ENCODE data around the gene SPARCL1.
"Not testable (repeated sequence)": the region's sequence is repeated elsewhere in the genome, so short reads cannot be mapped to it uniquely, and the experiment has no call there.

The SPARCL1 gene

DNA sequence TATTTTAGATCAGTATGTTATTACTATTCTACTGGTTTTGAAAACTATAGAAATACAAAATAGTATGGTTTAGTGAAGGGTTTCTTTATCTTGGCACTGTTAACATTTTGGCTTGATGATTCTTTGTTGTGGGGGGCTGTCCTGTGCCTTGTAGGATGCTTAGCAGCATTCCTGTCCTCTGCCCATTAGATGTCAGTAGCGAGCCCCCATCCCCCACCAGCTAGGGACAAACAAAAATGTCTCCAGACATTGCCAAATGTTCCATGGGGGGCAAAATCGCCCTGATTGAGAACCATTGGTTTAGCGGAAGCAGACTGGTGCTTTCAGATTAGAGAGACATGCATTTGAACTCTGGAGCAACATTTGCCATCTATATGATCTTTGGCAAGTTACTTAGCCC is 23.3 kb downstream of the SPARCL1 start:
- DNase-seq (ENCODE audit: low read depth in 1 of 2, low spot score in 1 of 2) = no peak

DNA sequence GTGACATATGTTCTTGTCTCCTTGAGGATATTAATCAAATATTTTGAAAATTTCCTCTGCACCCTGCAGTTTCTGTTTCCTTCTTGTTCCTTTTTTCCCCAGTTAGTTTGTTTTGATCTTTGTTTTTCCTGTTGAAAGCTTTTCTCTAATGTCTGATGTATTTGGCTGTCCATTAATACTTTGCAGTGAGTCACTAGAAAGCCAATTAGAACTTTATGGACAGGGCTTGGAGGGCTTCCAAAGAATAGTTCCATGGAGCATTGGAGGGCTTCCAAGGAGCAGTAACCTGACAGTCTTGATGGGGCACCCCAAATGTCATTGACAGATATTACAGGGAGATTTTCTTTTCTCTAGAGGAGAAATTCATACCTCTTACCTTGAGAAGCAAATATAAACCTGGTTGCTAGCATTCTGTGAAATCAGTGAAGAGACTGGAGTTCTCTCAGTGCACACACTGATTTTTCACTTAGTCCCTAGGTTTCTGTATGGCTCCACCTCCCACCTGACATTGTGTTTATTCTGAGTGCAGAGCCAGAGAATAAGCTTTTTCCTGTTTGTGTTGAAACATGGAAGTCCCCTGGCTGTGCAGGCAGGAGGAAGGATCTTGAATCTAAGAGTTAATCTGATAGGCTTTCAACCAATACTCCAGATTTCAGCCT is 26.5 kb downstream of the SPARCL1 start:
- no peak for DNase-seq (ENCODE audit: low read depth in 1 of 2, low spot score in 1 of 2)

DNA sequence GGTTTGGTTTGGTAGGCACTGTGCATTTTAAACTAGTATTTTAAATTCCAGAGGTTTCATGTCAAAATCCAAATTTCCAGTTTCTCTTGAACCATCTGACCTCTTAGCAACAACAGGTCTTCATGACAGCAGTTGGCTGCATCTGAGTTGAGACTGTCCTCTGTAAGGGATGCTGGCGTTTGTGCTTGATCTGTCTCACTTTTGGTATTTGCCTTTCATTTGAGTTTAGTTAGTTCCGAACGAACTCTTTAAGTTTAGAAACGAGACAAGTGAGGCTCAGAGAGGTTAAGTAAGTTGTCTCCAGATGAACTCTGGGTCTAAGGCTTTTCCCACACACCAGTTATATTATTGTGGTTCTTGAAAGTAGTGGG is 29.1 kb downstream of the SPARCL1 start:
- DNase-seq (ENCODE audit: low read depth in 1 of 2, low spot score in 1 of 2) = no peak

DNA sequence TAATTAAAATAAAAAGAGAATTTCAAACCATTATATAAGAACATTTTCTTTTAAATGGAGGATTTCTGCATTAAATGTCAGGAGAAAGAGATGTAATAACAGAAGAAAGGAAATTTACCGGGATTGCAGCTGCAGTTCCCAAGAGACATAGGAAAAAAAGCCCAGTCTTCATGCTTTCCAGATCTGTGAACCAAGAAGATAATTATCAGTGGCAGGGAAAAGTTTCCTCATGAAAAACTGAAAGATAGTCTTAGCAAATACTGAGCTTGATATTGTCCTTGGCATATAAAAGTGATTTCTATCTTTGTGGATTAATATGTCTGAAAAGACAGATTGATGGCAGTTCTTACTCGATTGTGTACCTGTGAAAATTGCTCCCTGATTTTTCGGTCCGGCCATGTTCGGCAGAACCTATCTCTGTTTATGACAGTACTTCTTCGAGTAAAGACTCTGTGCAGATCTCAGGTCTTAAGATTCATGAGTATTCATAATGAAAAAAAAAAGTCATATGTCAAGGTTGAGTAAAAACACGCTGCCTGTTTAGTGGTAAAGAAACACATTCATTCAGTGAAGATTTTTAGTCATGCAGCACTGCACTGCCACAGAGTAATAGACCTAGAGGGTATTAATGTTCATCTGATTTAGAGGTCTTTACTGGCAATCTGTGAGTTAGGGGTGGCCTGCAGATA is 29.6 kb downstream of the SPARCL1 start:
- DNase-seq (ENCODE audit: low read depth in 1 of 2, low spot score in 1 of 2) = no peak

DNA sequence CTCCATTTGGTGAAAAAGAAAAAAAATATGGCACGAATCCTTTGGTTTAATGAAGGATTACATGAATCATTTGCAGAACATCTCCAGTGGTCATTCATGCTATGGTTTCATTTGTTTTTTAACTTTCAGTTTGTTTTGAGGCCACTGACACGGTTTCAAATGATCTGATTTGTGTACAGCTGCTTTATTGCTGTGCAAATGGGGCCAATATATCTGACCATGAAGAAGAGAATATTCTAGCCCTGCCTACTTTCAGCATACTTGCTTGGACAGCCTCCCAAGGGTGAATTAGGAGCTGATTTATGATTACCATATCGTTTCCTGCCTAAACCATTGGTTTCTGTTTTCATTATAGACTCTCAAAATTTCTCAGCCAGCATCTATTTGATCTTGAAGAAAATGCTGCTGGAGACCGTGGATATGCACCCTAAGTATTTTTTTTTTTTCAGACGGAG is 30.7 kb downstream of the SPARCL1 start:
- DNase-seq (ENCODE audit: low read depth in 1 of 2, low spot score in 1 of 2) = no peak

DNA sequence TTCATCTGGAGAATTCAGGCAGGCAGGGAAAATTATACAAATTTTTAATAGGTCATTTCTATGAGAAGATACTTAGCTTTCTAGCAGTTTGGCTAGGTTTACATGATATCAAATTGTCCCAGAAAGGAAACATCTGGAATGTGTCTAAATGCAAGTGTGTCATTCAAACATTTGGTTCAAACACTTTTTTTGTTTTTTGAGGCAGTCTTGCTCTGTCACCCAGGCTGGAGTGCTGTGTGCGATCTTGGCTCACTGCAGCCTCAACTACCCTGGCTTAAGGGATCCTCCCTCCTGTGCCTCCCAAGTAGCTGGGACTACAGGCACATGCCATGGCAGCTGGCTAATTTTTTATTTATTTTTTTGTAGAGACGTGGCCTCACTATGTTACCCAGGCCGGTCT is 31.6 kb downstream of the SPARCL1 start:
- DNase-seq (ENCODE audit: low read depth in 1 of 2, low spot score in 1 of 2) = no peak

DNA sequence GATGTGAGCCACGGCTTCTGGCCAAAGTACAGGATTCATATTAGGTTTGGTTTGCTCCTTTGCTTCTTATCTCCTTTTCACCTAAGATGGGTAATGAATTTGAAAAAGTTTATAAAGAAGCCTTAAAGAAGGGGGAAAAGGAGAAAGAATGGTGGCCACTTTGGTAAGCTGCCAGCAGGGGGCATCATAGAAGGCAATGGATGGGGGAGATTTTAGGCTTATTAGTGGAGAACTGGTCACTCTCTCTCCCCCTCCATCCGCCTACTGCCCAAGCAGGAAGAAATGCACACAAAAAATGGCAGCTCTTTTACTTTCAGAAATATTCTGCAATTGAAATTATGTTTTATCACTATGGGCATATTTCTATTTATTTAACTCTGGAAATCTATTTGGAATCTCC is 32.0 kb downstream of the SPARCL1 start:
- DNase-seq (ENCODE audit: low read depth in 1 of 2, low spot score in 1 of 2) = no peak

DNA sequence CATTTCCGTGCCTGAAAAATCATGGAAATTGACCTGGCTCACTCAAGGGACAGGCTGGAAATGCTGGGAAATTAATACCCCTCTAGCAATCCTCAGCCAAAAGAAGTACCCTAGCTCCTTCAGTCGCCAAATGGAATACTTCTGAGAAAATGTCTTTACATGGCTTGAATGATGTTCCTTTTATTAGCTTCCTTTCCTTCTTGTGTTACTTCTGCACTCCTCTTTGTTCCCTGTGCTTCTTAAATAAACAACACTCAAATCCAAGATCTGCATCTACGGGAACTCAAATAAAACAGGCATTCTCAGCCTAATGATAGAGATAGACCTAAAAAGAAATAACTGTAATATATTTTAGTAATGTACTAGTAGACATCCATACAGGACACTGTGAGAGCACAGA is 36.1 kb downstream of the SPARCL1 start:
- no peak for DNase-seq (ENCODE audit: low read depth in 1 of 2, low spot score in 1 of 2)

DNA sequence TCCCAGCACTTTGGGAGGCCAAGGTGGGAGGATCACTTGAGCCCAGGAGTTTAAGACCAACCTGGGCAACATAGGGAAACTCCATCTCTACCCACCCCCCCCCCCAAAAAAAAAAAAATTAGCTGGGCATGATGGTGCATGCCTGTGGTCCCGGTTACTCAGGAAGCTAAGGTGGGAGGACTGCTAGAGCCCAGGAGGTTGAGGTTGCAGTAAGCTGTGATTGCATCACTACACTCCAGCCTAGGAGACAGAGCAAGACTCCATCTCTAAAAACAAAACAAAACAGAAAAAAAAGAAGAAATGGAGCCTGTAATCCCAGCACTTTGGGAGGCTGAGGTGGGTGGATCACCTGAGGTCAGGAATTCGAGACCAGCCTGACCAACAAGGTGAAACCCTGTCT is 37.3 kb downstream of the SPARCL1 start:
- DNase-seq (ENCODE audit: low read depth in 1 of 2, low spot score in 1 of 2) = not testable (repeated sequence)

DNA sequence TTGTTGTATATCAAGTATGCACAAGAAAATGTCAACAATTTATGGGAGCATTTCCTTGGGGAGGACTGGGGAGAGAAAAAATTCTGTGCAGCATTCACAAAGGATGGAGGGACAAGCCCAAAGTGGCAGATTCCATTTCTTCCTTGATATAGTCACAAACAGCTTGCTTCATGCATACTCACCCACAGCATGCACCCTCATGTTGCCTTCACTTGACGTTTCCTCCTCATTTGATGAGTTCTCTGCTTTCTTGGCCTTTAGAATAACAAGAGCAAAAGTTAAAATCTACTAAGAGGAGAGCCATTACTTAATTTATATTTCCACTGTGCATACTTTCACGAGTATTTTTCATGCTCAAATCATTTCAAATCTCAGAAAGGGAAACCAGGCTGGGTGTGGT is 37.7 kb downstream of the SPARCL1 start:
- DNase-seq (ENCODE audit: low read depth in 1 of 2, low spot score in 1 of 2) = no peak

DNA sequence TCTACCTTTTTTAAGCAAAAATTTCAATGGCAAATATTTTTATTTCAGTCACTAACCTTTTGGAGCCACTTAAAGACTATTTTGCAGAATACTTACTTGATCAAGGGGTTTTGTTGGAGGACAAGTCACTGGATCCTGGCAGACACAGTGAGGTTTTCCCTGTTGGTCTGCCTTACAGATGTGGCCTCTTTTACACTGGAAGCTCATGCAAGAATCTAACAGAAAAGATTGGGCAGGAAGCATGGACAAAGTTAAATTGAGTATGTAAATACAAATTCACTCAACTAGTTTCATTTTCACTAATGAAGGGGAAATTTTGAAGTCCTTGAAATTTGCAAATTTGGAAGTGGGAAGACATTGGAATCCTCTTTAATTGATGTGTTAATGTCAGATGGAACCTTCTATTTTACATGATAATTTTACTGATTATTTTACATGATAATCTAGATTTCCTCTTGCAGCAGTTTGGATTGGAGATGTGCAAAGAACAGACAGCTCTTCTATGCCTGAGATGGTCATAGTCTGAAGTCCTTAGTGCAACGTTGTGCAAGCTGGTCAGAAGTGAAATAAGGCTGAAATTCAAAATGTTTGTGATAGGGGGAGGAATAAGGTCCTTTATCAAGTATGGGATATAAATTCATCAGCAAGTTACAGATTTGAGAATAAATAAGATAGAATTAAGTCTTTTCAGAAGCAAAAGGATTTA is 38.4 kb downstream of the SPARCL1 start:
- DNase-seq (ENCODE audit: low read depth in 1 of 2, low spot score in 1 of 2) = no peak

DNA sequence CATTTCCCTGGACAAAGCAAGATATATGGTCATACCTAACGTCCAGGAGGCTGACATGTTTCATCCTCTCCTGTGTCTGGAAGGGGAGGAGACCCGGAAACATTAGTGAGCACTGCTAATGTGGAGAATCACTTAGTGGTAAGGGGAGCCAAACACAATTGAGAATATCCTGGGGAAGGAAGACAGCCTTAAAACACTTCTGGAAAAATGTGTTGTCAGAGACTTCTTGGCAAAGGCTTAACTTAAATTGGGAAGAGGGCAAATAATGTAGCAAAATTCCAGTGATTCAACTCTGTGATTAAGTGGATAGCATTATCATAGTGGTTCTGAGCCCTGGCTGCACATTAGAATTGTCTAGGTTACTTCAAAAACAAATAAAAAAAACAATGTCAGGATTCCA is 39.5 kb downstream of the SPARCL1 start:
- DNase-seq (ENCODE audit: low read depth in 1 of 2, low spot score in 1 of 2) = no peak

DNA sequence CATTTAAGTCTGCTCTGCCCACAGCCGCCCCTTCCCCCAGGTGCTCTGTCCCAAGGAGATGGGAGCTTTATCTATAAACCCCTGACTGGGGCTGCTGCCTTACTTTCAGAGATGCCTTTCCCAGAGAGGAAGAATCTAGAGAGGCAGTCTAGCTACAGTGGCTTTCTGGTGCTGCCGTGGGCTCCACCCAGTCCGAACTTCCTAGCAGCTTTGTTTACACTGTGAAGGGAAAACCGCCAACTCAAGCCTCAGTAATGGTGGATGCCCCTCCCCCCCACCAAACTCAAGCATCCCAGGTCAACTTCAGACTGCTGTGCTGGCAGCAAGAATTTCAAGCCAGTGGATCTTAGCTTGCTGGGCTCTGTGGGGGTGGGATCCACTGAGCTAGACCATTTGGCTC is 40.5 kb downstream of the SPARCL1 start:
- DNase-seq (ENCODE audit: low read depth in 1 of 2, low spot score in 1 of 2) = not testable (repeated sequence)

DNA sequence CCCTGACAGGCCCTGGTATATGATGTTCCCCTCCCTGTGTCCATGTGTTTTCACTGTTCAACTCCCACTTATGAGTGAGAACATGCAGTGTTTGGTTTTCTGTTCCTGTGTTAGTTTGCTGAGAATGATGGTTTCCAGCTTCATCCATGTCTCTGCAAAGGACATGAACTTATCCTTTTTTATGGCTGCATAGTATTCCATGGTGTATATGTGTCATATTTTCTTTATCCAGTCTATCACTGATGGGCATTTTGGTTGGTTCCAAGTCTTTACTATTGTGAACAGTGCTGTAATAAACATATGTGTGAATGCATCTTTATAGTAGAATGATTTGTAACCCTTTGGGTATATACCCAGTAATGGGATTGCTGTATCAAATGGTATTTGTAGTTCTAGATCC is 45.9 kb downstream of the SPARCL1 start:
- DNase-seq (ENCODE audit: low read depth in 1 of 2, low spot score in 1 of 2) = not testable (repeated sequence)

DNA sequence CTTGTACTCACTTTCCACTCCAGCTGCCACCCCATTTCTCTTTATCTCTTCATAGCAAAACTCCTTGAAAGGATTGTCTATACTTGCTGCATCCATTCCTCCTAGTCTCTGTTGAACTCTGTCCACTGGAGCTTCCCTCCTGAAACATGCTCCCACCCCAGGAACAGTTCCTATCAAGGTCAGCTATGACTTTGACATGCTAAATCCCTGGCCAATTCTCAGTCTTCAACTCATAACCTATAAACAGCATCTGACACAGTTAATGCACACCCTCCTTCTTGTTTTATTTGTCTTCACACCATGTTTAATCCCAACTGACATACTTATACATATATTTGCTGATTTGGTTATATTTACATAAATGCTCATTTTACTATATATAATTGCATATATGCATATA is 47.8 kb downstream of the SPARCL1 start:
- no peak for DNase-seq (ENCODE audit: low read depth in 1 of 2, low spot score in 1 of 2)

DNA sequence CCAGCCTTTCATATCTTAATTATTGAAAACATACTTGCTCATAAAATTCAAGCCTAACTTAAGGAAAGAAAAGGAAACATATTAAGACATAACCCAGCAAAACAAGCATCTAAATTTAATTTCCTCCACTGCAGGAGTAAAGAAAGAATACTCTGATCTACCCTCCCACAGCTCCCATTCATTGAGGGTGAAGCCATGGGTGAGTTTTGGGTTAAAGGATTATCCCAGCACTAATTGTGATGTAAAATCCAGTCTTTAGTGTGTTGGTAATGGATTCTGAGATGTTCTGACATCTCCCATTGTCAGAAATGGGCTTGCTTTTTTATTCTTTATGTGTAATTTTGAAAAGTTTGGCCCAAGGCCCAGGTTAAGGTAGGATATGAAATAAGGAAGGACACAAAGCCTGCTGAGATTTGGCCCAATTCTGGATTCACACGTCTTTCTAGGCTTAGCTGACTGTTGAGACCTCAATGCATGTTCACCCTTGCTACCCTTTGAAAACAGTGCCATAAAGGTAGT is 50.4 kb downstream of the SPARCL1 start:
- DNase-seq (ENCODE audit: low read depth in 1 of 2, low spot score in 1 of 2) = no peak

DNA sequence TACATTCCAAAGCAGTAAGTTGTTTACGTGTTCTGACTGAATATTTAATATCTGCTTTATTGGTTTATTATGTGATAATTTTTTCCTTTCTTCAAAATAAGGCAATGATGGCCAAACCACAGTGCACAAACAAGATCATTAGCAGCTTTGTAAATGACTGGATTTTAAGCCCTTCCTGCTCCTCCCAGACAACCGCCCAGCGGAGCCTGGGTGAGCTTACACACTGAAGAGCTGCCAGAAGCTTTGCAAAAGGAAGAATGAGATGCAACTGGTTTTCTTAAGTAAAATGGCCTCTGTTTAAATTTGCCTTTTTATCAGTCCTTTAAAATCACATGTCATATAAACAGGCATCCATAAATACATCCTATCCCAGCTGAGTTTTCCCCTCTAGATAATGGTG is 52.2 kb downstream of the SPARCL1 start:
- no peak for DNase-seq (ENCODE audit: low read depth in 1 of 2, low spot score in 1 of 2)

DNA sequence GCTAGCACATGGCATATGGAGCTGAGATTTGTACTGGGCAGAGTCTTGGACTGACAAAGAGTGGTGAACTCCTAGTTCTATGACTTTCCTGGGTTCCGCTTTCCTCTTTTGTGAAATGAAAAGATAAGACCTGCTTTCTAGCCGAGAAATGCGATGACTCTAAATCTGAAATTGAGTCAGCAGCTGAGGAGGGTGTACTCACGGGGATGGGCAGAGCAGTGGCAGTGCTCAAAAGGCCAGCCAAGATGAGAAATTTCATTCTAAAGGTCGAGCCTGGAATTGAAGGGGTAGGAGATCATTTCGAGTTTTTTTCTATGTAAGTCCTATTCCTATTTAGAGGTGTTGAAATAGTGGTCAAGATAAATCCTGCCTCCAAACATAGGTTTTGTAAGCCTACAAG is 59.8 kb downstream of the SPARCL1 start:
- no peak for DNase-seq (ENCODE audit: low read depth in 1 of 2, low spot score in 1 of 2)

DNA sequence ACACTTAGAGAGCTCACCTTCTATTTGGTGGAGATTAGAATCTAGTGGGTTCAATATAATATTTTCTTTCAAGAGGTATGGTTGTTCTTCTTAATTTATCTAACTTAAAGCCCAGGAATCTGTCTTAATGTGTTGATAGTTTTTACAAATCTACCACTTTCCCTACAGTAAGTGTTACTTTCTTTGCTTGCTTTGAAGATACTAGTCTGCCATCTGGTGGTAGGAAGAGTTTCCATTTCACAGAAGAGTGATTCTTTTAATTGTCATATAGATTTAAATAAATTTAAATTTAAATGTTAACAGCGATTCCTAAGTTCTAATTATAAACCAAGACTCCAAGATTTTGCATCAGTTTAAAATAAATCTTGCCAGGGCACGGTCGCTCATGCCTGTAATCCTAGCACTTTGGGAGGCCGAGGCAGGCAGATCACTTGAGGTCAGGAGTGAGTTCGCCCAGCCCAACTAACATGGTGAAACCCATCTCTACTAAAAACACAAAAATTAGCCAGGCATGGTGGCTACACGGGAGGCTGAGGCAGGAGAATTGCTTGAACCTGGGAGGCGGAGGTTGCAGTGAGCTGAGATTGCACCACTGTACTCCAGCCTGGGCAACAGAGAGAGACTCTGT is 63.3 kb downstream of the SPARCL1 start:
- peak in 1 of 2 donors; percentile 2 for DNase-seq (ENCODE audit: low read depth in 1 of 2, low spot score in 1 of 2)

DNA sequence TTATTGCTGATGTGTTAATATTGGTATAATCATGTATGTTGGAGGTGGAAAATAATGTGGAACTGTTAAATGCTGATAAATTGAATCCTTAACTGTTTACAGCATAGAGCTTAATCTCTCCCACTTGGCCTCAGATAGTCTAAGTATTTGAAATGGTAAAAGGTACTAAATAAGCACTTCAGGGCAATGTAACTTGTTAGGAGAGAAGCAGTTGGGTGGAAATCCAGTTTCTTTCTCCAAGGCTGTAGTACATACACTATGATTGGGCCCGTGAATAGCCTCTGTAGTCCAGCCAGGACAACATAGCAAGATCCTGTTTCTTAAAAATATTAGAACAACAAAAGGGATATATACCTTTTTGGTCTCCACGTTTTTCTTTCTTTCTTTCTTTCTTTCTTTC is 67.1 kb downstream of the SPARCL1 start:
- DNase-seq (ENCODE audit: low read depth in 1 of 2, low spot score in 1 of 2) = no peak

DNA sequence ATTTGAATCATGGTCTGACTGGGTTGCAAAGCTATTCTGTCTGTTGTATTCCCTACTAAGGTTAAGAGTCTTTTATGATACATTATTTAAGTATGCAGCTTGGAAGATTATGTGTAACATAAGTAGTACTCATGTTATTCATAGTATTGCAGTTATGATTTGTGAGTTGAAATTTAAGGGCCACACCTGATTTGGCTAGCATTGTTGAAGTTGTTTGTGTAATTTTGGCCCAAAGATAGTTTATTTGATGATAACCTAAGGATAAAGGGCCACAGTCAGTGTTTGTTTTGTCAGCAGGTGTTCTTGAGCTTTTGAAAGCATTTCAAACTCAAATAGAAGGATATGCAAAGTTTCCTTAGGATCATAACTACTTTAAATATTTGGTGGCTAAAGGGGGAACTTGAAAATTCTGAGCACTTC is 67.9 kb downstream of the SPARCL1 start:
- no peak for DNase-seq (ENCODE audit: low read depth in 1 of 2, low spot score in 1 of 2)

DNA sequence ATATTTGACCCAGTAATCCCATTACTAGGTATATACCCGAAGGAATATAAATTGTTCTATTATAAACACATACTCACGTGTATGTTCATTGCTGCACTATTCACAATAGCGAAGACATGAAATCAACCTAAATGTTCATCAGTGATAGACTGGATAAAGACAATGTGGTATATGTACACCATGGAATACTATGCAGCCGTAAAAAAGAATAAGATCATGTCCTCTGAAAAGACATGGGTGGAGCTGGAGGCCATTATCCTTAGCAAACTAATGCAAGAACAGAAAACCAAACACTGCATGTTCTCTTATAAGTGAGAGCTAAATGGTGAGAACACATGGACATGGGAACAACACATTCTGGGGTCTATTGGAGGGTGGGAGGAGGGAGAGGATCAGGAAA is 70.3 kb downstream of the SPARCL1 start:
- DNase-seq (ENCODE audit: low read depth in 1 of 2, low spot score in 1 of 2) = no peak

Data from activated CD4-positive, alpha-beta T cell treated with anti-CD3 and anti-CD28 coated beads, Interleukin-2, amount 50 U/mL, for 24 hours (primary cell).